Stimulated activated CD4-positive, alpha-beta T cell treated with anti-CD3 and anti-CD28 coated beads, Interleukin-4, amount 100 ng/mL, for 24 hours (primary cell): ENCODE results near the gene LRRIQ3.
A peak's percentile ranks its signal among the peaks of the same experiment; 100 is the strongest.
"Not testable (repeated sequence)": the region's sequence is repeated elsewhere in the genome, so short reads cannot be mapped to it uniquely, and the experiment has no call there.

Experiments used
- DNase-seq: peaks from one replicate; pipeline ENCODE4 v3.0.0-alpha.2; 2020

The LRRIQ3 gene, protein sequence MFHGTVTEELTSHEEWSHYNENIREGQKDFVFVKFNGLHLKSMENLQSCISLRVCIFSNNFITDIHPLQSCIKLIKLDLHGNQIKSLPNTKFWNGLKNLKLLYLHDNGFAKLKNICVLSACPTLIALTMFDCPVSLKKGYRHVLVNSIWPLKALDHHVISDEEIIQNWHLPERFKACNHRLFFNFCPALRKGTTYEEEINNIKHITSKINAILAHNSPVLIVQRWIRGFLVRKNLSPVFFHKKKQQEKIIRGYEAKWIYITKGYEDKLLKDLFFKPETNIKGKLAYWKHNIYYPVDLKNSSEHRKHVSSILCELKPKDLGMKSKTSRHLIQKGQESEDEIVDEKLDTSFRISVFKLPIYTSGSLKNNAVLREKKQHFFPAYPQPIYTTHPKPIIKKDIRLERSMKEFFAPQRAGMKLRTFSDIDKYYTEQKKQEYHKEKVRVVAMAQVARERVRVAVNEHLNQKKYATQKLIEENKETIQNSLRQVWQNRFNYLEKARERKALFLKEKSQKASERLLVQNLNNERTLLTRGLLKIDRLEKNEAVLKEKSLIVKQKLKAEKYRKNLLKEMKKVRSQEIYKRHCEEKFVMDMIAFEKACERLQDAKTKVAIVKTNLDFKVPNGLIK

GRCh38 chr1:74197657-74198552 lies at the start of gene LRRIQ3, which contains the start of gene FPGT:
TSS of gene LRRIQ3 (minus strand) at chr1:74198176. CDS start at chr1:74183684, 14,492 bp downstream.
TSS of gene FPGT (plus strand) at chr1:74198242. CDS start at chr1:74198279, 37 bp downstream.
- peak; percentile 95 for DNase-seq

- DNase-seq, result no peak
These were observed 48.3 kb upstream of the LRRIQ3 start for GRCh38 chr1:74246315-74246714.

GRCh38 chr1:74245168-74245772 lies 47.3 kb upstream of the LRRIQ3 start:
- no peak for DNase-seq

DNA sequence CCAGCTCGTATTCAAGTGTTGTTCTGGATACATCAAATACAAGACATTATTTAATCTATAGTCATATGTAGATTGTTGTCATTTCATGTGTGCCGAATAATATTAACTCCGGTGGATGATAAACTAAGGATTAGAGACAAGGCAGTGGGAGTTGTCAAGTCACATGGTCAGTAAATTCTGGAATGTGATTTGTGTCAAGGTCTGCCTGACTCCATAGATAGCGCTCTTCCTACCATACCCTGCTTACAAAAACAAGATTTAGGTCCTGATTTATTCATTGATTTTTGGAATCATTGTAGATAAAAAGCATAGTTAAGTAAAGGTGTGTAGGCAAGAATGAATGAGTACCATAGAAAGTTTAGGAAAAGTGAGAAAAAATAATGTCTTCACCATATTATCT lies 39.8 kb upstream of the LRRIQ3 start:
- DNase-seq, result no peak

DNA sequence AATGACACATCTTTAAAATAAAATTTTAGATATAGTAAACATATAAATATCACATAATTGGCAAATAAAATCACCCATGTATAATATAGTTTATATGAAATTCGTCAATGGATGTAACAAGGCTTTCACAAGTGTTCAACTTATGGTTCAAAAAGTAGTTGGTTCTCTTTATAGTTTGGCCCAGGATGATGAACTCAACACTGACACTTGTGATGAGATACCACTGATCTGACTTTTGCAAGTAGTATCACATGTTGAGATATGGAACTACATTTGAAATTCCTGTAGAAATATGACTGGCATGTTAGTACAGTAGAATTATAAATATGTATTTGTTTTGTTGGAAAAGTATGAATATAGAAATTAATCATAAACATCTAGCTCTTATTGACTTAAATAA lies 39.1 kb upstream of the LRRIQ3 start:
- DNase-seq, result no peak

DNA sequence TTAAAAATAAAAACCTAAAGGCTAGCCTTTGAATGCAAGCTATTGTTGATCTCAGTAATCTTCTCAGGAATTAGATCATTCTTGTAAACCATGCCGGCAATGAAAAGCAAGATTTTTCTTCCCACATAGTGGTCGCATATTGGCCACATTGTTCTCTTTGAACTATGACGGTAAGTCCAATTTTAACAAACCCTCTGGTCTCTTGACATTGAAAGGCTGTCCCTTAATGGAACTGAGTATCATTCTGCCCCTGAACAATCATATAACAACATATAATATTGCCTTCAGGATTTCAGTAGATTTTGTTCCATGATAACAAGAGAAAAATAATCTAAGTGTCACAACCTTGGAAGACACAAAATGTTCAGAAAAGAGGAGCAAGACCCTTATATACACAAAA lies 38.5 kb upstream of the LRRIQ3 start:
- no peak for DNase-seq

DNA sequence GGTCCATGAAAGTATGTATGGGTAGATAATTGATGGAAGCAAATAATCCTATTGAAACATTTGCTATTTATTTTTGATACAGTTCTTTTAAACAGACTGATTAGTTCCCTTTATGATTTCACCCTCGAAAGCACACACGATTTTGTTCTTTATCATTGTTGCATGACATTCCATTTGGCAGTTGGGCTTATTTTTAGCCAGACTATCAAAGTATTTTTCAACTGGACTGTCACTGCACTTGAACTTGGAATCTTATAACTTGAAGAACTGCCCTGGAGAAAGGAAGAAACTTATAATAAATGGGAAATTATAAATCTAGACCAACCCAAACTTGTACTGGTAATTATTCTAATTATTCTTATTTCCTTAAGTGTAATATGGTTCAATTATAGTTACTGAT lies 37.2 kb upstream of the LRRIQ3 start, which contains the start of gene TNNI3K:
Gene TNNI3K (plus strand): TSS at position 235 of the 400 bp plus-strand sequence. CDS start 65 bp downstream, at position 300.
- DNase-seq, result no peak

DNA sequence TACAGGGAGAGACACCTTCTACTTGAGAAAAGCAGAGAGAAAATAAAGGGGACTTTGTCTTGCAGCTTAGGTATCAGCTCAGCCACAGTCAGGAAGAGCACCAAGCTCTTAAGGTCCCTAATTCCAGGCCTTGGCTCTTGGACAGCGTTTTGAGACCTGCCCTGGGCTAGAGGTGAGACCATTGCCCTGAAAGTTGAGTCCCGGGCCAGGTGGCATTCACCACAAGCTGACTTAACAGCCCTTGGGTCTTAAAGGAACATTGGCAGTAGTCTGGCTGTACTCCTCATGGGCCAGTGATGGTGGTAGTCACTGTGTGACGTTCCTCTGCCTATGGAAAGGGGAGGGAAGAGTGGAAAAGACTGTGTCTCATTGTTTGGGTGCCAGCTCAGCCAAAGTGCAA lies 25.5 kb upstream of the LRRIQ3 start:
- no peak for DNase-seq

- DNase-seq, result no peak
These were observed 24.7 kb upstream of the LRRIQ3 start for GRCh38 chr1:74222701-74223100.

DNA sequence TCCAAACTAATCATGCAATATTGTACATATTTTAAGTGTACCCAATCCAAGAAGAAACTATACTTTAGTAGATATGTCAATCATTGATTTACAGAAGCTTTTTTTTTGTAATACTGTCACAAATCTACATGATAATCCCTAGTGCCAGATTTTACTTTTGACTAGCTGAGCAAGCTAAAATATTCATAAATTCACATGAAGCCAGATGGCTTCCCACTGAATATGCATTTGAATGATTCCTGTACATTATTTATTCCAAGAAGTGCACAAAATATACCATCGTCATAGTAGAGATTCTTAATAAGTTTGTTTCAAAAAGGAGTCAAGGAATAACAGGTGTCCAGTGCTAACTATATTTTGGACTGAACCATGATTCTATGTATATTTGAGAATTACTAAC lies 17.3 kb upstream of the LRRIQ3 start:
- DNase-seq, result no peak

GRCh38 chr1:74205266-74205665 lies 7.3 kb upstream of the LRRIQ3 start:
- DNase-seq, result no peak

- DNase-seq, result no peak
These were observed 1.5 kb upstream of the LRRIQ3 start for GRCh38 chr1:74199504-74199903.

- no peak for DNase-seq
These were observed 721 bp downstream of the LRRIQ3 start for GRCh38 chr1:74197255-74197654.

- no peak for DNase-seq
These were observed 2.6 kb downstream of the LRRIQ3 start for GRCh38 chr1:74195339-74195738.

DNA sequence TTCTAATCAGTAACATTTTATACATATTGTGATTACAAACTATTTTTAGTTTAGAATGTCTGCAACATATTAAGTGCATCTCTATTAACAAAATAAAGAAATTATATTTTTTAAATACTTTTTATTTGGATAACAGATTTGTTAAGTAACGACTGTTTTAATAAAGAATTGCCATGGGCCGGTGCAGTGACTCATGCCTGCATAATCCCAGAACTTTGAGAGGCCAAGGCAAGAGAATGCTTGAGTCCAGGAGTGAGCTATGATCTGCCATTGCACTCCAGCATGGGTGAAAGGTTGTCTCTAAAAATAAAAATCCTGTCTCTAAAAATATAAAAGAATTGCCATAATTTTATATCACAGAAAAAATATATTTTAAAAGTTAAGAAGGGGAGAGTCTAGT lies 4.1 kb downstream of the LRRIQ3 start:
- DNase-seq, result no peak

DNA sequence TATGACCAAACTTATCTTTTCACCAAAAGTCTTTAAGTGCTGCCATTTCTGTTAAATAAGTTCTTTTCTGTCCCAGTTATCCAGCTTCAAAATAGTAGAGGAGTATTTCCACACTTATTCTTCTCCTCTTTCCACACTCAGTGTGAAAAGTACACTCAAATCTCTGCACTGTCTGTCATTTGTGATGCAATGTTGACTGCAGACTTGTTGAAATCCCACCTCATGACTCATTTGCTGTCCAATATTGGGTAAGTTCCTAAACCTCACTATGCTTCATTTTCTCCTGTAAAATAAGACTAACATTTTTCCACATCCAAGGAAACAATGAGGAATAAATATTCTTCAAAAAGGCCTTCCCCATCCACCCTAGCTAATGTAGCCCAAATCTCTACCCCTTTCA lies 17.5 kb downstream of the LRRIQ3 start:
- DNase-seq, result no peak

DNA sequence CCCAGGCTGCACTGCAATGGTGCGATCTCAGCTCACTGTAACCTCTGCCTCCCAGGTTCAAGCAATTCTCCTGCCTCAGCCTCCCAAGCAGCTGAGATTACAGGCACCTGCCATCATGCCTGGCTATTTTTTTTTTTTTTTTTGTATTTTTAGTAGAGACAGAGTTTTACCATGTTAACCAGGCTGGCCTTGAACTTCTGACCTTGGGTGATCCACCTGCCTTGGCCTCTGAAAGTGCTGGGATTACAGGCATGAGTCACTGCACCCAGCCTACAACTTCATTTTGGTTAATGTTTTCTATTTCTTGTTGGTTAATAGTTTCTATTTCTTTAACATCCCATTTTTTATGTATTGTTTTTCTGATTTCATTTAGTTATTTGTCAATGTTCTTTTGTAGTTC lies 23.6 kb downstream of the LRRIQ3 start:
- DNase-seq, result not testable (repeated sequence)

DNA sequence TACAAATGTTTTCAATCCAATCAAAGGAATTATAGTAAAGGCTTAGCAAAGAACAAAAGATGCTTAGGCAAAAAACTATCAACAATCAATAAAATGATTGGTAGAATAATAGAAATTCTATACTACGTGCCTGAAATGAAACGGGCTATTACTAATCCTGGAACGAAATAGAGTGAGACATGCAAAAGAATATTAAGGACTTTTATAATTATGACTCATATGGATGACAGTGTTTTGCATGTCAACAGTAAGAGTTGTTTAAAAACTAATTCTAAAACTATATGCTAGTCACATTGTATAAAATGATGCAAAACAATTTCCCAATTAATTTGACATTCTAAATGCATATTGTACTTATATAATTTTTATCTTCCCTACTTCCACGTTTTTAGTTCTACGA lies 35.6 kb downstream of the LRRIQ3 start:
- no peak for DNase-seq

GRCh38 chr1:74161497-74161896 lies 36.5 kb downstream of the LRRIQ3 start:
- DNase-seq, result no peak

- no peak for DNase-seq
These were observed 37.9 kb downstream of the LRRIQ3 start for GRCh38 chr1:74160046-74160445.

DNA sequence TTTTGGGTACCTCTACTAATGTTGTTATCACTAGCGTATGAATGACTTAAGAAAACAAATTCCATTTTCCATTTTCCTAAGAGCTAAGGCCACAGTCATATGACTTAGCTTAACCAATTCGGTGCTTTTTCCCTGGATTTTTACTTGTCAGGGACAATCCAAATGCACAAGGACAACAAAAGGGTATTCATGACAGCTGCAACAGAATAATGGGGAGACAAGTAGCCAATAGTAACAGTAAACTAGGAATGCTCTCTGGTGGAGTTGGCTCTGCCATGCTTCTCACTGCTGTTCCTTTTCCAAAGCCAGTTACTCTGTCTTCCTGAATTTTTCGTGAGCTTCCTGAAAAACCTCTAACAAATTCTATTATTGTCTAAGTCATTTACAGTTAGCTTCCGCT lies 52.9 kb downstream of the LRRIQ3 start:
- no peak for DNase-seq

DNA sequence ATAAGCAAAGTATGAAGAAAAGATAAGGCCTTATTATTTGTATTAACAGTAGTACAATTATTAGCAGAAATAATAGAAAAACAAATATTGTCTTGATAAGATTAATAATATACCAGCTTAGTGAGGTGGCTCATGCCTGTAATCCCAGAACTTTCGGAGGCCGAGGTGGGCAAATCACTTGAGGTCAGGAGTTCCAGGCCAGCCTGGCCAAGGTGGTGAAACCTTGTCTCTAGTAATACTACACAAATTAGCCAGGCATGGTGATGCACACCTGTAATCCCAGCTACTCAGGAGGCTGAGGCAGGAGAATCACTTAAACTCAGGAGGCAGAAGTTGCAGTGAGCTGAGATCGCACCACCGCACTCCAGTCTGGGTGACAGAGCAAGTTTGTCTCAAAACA lies 80.6 kb downstream of the LRRIQ3 start:
- not testable (repeated sequence) for DNase-seq

- DNase-seq, result no peak
These were observed 84.6 kb downstream of the LRRIQ3 start for GRCh38 chr1:74113333-74113732.
